ENCODE data around the gene CPNE2.
"Not testable (repeated sequence)": the region's sequence is repeated elsewhere in the genome, so short reads cannot be mapped to it uniquely, and the experiment has no call there.

DNA sequence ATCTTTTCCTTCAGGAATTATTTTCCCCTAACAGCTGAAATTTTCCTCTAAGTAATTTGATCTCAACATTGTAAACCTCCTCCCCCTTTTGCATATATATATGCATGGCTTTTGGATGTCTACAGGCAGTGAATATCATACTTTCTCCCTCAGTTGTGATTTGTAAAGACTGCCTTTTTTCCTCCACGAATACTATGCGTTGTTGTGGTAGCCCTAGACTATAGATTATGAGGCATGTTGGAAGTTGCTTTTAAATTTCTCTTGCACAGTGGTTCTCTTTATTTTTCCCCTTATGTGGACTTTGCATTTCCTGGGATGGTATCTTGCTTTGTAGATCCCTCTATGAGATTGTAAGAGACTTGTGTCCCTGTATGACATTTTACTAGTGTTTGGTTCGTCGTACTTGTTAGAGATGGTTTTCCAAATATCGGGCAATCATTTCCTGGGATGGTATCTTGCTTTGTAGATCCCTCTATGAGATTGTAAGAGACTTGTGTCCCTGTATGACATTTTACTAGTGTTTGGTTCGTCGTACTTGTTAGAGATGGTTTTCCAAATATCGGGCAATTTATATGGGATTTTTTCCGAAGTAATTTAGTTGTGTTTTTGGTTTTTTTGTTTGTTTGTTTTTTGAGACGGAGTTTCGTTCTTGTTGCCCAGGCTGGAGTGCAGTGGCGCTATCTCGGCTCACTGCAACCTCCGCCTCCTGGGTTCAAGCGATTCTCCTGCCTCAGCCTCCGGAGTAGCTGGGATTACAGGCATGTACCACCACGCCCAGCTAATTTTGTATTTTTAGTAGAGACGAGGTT is 95.7 kb downstream of the CPNE2 start:
- not testable (repeated sequence) for TF ChIP-seq POLR2AphosphoS5 (IDR thresholded peaks at IDR 0.05; ENCODE audit: borderline replicate concordance, low read depth, low read length); EZH2 (IDR thresholded peaks at IDR 0.05); FOXP2 (optimal IDR thresholded peaks at IDR 0.05; ENCODE audit: control extremely low read depth, extremely low read length, insufficient read depth)

Measured in SK-N-MC (cell line).